Embryonic facial prominence (tissue), 1 donor: ENCODE data around the gene PDE5A.

ENCODE experiments used
- DNase-seq: peaks from one replicate; pipeline ENCODE4 v3.0.0-alpha.2; 2016; ENCODE audit errors: extremely low spot score

PDE5A gene

DNA sequence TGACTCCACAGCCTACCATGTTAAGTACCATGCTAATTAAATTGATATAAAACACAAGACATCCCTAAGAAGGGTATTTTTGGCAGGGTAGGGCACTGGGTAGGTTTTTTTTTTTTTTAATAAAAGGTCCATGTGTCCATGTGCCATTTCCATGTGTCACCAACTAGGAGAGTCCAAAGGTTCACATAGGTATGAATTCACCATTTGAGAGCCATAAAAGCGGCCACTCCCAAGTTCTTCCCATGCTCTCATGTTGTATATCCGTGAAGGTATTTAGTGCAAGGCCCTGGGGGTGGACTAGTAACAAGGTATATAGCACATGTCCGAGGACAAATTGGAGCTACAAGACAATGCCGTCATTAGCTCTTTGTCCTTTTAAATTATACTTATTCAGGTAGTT lies 107.3 kb downstream of the PDE5A start:
- no peak for DNase-seq

DNA sequence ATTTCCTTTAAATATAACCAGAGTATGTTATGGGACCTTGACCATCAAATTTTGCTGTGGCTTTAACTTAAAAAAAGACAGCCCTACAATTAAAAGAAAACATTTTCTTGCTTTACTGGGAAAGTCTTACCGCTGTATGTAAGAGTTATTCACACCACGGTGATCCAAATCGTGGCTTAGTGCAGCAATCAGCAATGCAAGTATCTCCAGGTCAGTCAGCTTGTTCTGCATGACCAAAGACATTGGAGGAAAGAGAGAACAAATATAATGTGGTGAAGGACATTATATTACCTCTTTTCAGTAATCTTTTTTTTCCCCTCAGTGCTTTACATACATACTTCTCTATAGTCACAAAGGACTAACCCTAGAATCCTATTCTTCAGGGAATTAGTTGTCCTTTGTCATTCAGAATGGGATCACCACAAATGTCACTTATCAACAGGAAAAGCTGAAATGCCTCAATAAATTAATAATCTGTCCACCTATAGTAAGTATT lies 109.6 kb downstream of the PDE5A start:
- no peak for DNase-seq

DNA sequence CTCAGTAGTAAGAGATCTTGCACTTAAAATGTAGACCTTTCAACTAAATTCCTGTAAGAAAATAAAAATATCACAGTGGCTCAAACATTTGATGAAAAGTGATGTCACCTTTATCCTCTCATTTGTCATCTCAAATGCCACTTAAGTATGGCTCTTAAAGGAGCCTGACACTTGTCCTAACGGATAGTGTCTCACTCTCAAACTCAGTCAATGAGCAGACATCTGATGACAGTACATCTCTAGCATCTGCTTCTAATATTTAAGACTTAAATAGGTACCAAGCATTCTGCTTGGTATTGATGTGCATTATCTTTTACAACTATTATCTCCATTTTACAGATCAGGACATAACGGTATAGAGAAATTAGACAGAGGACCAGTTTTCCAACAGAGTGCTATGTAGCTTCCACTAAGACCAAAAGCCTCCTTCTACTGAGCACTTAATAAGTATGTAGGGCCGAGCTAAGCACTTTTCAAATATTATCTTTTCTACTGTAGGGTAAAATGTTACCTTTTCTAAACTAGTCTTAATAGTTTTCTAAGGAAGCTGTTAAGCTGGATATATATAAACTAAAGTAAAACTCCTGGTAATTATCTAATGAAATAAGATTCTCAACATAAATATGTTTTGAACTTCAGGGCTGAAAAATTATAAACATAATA lies 110.2 kb downstream of the PDE5A start:
- no peak for DNase-seq

DNA sequence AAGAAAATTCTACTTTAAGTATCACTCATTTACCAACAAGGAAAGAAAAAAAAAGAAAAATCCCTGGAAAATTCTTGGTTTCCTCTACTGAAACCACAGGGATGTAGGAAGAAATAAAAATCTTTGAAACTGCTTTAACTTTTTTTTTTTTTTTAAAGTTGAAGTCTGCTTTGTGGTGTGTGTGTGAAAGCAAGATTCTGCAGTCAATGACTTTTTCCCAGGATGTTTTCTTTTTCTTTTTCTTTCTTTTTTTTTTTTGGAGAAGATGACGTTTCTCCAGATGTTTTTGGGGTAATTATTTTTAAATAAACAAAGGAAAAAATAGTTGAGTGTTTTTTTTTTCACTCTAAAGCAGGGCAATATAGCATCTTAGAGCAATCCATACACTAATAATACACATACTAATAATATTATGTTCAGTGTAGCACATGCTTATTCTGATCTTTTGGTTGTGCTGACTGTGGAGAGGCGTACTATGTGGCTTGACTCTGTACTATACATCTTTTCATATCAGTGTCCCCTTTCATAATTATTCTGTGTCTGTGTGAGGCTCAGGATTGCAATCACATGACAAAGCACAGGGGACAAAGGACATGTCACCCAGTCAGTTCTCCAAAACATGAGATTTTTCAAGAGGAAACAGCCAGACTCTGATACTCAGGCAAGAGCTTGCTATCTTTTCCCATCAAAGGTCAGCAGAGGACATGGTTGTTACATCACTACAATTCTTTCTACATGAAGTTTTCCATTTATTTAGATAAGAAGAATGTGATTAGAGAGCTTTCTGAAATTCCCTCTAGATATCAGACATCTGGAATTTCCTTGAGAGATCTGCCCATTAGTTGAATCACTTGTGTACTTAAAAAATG lies 111.0 kb downstream of the PDE5A start:
- no peak for DNase-seq

DNA sequence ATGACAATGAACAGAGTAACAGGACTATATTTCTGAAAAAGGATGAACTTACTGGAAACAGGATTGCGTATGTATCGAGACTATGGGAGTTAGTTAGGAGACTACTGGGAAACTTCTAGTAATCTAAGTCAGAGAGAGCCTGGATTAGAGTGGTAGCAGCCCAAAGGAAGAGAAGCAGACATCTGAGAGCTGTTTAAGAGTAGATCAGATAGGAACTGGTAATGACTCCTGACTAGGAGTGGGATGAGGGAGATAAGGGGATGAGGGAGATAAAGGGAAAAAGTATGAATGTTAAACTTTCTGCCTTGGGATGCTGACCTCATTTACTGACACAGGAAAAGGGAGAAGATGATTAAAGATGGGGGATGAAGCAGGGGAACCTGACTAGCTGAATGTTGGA lies 116.2 kb downstream of the PDE5A start:
- DNase-seq = no peak

DNA sequence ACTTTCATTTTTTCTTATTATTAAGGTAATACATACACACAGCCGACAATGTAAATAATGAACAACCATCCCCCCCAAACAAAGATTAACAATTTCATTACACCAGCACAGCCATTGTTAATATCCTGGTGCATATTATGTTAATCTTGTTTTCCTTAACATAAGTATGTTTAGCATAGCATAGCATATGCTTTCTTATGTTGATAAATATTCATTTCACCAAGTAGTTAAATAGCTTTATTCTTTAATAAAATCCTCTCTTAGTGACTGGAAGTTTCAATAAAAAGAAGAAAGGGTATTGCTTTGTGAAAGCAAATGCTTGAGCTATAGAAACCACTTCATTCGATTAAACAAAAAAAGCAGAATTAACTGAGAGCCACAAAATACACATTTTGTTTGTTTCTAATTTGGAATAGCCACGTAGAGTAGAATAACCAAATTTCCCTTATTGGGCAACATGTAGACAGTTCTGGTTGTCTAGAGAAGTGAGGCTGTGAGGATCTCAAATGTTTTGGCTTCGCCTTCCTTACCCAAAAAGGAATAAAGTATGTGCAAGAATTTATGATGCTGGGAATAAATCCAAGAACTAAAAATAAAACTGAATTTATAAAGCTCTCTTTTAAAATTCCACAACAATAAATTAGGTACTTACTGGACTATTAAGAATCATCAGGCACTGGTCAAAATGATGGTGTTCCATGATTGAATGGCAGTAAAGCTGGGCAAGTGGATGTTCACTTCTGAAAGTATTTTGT lies 118.0 kb downstream of the PDE5A start:
- DNase-seq = no peak

DNA sequence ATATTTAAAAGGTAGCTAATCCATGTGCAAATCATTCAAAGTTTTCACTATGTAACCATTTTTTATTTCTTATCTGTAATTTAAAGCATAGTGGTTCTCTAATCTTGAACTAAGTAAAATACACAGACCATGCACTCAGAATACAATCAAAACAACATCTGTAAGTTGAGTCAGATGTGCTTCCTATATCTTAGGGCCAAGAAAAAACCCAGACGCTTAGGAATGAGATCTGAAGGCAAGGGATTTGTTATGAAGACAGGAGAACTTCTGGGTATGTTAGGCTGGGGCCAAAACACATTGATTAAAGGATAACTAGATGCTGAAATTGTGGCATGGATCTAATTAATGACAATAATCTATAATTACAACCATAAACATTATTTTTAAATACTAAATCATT lies 120.3 kb downstream of the PDE5A start:
- DNase-seq = no peak

DNA sequence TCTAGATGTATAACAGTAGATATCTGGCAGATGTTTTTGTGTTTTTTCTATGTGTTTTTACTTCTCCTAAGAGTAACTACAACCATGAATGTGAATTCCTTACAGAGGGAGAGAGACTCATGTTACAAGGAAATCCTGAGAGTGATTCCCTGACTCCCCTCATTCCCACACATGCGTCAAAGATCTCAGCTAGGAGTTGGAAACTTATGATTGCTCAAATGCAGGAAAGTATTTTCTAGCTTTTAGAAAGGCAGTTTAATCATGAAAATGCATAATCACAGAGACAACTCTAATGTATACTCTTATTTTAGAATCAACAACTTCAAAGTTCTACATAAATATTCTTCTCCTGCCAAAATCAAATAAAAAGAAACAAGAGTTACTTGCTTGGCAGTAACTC lies 121.8 kb downstream of the PDE5A start:
- DNase-seq = no peak

DNA sequence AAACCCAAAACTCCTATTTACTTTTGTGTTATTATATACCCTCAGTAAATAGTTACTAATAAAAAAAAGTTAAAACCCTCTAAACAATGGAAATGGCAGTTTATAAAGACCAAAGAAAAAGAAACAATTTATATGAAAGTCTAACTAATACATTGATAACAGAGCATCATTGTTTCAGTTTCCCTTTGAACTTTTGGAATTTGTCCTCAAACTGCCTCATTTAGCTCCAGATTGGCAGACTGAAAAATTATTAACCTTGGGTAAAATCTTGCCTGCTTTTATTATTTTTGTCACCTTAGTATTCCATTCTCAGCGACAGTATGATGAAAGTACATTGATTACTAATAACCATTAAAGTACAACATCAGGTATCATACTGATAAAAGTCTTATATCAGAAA lies 124.0 kb downstream of the PDE5A start:
- no peak for DNase-seq

DNA sequence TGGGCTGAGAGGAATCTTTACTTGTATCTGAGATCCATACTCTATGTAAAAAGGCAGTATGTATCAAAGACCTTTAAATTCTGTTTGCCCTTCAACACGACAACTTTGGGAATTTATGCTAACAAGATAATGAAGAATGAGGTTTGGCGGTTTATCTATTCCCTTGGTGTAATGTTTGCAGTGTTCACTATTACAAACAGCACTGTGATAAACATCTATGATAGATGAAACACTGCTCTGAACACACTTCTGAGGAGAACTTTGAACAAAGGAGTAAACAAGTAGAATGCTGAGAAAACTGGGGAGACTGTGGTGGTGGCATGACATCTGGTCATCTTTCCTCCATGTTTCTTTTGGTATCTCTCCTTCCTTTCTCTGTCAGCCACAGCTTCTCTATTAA lies 126.9 kb downstream of the PDE5A start:
- DNase-seq = no peak

DNA sequence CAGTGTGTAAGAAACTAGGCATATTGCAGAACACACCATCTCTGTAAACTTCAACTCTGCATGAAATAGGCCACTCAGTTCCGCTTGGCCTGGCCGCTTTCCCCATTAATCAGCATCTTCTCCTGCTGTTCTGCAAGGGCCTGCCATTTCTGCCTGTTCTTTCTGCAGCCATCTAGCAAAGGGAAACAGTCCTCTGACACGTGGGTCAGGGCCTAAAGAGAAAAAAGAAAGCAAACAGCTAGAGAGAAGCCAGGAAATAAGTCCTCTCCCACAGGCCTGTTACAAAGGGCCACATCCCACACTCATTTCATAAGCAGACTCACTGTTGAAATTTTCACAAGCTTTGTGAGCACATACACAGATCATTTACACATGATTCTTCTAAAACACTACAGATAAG lies 130.1 kb downstream of the PDE5A start:
- DNase-seq = no peak

DNA sequence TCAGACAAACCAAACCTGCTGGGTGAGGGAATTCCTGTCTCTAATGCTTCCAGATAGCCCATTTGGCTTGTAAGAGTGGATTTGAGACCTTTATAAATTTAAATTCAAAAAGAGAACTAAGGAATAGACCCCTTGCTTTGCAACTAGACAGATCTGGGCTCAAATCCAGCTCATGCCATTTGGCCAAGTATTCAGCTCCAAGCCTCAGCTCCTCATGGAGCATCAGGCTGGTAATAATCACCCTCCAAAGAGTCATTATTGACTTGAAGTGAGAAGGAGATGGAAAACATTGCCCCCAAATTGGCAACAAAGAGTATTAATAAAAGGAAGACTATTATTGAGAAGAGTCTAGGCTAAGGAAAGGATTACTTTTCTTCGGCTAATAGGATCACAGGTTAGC lies 134.7 kb downstream of the PDE5A start:
- no peak for DNase-seq

DNA sequence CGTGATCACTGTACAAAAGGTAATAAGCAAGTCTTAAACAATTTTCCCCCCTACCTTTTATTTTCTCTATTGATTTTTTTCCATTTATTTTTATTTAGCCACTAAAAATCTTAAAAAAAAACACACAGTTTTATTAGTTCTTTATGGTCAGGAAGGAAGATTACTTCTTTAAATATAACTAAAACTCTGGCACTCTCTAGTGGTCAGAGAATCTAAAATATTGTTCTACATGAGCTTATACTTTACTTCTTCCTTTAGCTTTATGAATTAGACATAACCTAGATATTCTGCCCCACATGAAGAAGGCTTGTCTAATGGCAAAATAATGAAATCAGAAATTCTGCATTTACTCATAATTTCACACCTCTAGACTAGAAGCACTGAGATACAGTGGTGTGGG lies 135.2 kb downstream of the PDE5A start:
- no peak for DNase-seq

DNA sequence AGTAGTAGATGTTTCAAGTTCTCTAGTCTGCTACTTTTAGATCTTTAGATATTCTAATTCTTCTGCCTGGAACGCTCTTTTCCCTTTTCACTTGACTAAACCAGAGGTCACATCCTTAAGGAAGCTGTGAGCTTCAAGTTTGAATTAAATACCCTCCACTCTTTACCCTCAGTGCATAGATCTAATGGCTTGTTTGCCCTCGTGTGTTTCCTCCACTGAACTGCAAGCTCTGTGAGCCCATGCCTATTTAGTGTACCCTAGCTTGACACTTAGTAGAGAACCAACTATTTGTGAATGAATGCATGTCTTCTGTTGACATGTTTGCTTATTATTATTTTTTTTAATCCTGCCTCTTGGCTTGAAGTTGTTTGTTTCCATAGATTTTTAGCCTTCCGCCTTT lies 138.3 kb downstream of the PDE5A start:
- DNase-seq = no peak

DNA sequence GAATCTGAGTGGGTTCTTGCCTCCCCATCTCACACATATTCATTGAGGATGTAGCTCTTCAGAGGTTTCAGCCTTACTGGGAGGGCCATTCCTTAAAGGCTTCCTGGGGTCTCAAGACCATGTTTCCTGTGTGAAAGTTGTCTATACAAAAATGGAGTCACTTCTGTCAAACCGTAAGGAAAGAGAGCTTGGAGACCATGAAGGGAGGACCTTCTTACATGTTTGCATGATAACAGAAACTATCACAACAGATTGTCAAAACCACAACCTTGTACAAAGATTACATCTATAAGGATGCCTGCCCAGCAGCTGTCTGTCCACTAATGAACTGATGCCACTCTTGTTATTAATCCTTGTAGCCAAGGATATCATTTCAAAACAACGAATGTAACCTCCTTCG lies 139.3 kb downstream of the PDE5A start:
- DNase-seq = no peak

DNA sequence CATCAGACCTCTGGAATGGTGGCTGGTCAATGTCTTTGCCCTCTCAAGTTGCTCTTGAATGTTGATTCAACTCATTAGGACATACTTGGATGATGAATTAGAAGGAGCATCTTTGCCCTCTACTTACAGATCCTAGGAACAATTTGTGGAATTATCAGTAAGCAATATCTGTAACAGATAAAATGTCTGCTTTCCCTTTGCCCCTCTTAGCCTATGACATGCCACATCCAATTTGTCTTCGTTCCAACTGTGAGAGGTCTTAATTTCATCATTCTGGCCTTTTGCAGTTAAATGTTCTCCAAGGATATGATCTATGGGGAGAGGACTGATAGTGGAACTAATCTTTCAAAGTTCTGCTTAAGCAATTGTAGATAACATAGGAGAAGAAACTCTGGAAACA lies 148.3 kb downstream of the PDE5A start:
- no peak for DNase-seq

DNA sequence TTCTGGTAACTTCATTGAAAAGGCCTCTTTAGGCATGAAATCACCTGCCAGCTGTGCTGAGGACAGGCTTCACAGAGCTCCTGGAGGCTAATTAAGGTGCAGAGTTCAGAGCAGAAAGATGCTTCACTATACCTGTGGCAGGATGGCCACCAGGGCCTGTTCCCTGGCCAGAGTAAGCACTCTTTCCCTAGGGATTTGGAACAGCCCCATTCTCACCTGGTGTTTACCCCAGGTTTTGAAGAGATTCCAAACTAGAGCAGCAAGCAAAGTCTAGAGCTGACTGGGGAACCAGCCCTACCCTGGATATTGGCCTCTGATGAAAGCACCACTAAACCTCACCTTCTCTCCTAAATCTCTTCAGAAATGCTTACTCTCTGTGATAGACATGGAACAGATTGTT lies 148.8 kb downstream of the PDE5A start:
- DNase-seq = no peak

DNA sequence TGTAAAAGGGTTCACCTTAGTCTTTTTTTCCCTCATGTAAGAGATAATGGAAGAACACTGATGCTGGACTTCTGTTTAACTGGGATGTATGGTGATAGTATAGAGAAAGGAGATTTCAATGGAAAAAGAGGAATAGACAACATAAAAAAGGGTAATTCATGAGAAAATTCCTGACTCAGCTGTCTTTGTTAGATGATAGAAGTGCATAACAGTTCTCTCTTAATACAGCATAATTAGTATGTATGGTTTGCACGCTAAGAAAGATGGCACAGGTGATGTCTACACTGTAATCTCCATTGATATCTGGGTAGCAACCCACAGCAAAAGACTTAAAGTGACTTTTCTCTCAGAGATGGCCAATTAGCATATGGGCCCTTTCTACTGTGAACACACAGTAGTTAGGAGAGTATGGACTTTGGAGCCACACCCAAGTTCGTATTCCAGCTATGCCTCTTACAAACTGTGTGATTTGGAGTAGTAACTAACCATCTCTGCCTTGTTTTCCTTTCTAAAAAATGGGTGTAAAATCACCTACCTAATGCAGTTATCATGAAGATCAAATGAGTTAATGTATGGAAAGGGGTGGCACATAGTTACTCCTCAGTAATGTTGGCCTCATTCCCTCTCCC lies 149.3 kb downstream of the PDE5A start:
- DNase-seq = no peak

DNA sequence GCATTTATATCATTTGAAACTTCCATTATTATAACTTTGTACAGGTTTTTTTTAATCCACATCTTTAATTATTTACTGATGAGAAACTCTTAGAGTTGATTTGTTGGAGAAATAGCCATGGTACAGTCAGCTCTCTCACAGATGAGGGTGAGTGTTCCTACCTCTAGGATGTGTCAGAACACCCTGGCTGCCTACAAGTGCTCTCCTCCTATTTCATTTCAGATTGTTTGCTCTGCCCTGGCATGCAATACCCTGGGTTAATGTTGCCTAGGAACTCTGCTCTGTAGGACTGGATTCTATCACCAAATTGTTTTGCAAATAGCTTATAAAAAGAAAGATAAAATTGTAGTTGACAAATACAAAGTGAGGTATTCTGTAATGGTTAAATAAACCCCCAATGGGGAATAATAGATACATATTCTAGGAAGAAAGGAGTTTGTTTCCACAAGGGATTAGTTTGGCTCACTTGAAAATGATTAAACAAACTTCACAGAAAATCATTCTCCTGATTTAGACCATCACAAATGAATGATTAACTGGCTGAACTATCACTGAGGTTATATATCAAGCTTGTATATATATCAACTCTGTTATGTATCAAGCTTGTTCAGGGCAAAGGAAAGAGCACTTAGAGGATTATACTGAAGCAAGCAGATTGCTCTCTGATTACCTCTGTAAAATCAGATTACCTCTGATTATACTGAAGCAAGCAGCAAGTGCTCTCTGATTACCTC lies 150.0 kb downstream of the PDE5A start:
- DNase-seq = no peak

DNA sequence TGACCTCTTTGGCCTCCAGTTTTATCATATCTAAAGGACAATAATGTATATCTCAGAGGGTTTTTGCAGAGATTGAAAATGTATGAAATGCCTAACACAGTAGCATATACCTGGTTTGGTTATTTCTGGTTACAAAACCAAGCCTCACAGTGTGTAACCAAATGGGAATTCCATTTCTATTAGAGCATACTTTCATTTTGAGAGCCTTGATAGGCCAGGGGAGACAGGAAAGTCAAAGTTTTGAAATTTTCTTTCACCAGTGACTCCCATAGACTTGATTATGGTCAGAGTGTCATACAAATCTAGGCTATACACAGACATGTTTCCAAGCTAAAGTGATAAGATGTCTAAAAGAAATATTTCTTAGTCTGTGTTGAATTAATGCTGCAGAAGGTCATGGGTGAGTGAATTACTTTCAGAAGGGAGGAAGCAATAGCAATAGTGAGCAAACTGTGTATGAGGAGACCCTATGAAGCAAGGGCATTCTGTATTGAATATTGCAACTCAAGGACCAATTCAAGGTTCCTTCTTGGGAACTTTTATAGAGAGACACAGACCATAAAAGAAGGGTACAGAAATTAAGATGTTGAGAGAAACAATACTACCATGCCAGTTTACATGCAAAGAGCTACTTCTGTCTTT lies 151.1 kb downstream of the PDE5A start:
- DNase-seq = no peak

DNA sequence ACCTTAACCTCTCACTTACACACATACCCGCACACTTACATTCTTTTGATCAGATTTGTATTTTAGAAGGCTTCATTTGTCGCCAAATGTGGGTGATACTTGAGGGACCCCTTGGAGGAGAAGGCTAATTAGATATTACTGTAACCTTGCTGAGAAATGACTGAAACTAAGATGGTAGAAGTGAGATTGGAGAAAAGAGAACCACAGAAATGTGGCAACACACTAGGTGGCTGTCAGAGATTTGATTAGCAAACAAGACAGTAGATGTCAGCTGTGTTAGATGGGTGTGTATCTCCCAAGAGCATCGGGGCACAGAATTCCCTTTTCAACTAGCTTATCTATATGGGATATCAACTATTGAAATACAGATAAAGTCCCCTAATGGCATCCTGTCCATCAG lies 157.3 kb downstream of the PDE5A start:
- no peak for DNase-seq
